Islet precursor cell (in vitro differentiated cells): ENCODE data around the gene HES1.
"Not testable (repeated sequence)": the region's sequence is repeated elsewhere in the genome, so short reads cannot be mapped to it uniquely, and the experiment has no call there.

Source experiments
- DNase-seq: peaks from one replicate; pipeline ENCODE4 v3.0.0-alpha.2; 2018

The HES1 gene

GRCh38 chr3:194135806-194136518, at the start of gene HES1:
Gene HES1, plus strand, starts transcription at chr3:194136148. Its CDS starts 233 bp downstream, at chr3:194136381.
- DNase-seq: peak; percentile 99

GRCh38 chr3:194086388-194087075, 49.4 kb upstream of the HES1 start:
- no peak for DNase-seq

- DNase-seq: no peak
These were observed 48.7 kb upstream of the HES1 start for GRCh38 chr3:194087280-194087679.

- no peak for DNase-seq
These were observed 47.7 kb upstream of the HES1 start for GRCh38 chr3:194087995-194088855.

GRCh38 chr3:194089357-194090177, 46.4 kb upstream of the HES1 start:
- DNase-seq: peak; percentile 96

GRCh38 chr3:194090178-194090555, 45.8 kb upstream of the HES1 start:
- not testable (repeated sequence) for DNase-seq

- no peak for DNase-seq
These were observed 45.2 kb upstream of the HES1 start for GRCh38 chr3:194090716-194091115.

- peak; percentile 88 for DNase-seq
These were observed 44.8 kb upstream of the HES1 start for GRCh38 chr3:194091141-194091540.

- not testable (repeated sequence) for DNase-seq
These were observed 44.1 kb upstream of the HES1 start for GRCh38 chr3:194091897-194092296.

- DNase-seq: no peak
These were observed 43.1 kb upstream of the HES1 start for GRCh38 chr3:194092881-194093301.

GRCh38 chr3:194093842-194094241, 42.1 kb upstream of the HES1 start:
- no peak for DNase-seq

- DNase-seq: no peak
These were observed 40.5 kb upstream of the HES1 start for GRCh38 chr3:194095464-194095863.

- DNase-seq: no peak
These were observed 40.0 kb upstream of the HES1 start for GRCh38 chr3:194095902-194096301.

- DNase-seq: no peak
These were observed 38.6 kb upstream of the HES1 start for GRCh38 chr3:194097141-194097882.

GRCh38 chr3:194098081-194098842, 37.7 kb upstream of the HES1 start:
- no peak for DNase-seq

GRCh38 chr3:194098843-194099183, 37.1 kb upstream of the HES1 start:
- no peak for DNase-seq

GRCh38 chr3:194099215-194099614, 36.7 kb upstream of the HES1 start:
- DNase-seq: no peak

- no peak for DNase-seq
These were observed 35.0 kb upstream of the HES1 start for GRCh38 chr3:194100856-194101390.

GRCh38 chr3:194101592-194102432, 34.1 kb upstream of the HES1 start:
- DNase-seq: no peak

GRCh38 chr3:194102436-194102835, 33.5 kb upstream of the HES1 start:
- no peak for DNase-seq
